Neuronal stem cell (in vitro differentiated cells): ENCODE measurements around the gene NT5C3A.

ENCODE experiments used
- DNase-seq: peaks from one replicate; pipeline ENCODE4 v3.0.0-alpha.2; 2013; ENCODE audit warnings: low spot score
- H2AFZ ChIP-seq: one replicate; pipeline ENCODE4 v1.6.1; 2013; ENCODE audit warnings: mild to moderate bottlenecking, low read length, inconsistent platforms
- H2AK5ac ChIP-seq: 2 replicates; pipeline ENCODE4 v1.6.1; 2013; ENCODE audit warnings: low read depth, mild to moderate bottlenecking, inconsistent platforms, low read length, moderate library complexity, mixed read lengths
- H2BK120ac ChIP-seq: 2 replicates; pipeline ENCODE4 v1.6.1; 2013; ENCODE audit warnings: low read depth, mild to moderate bottlenecking, inconsistent platforms, low read length, moderate library complexity, mixed read lengths
- H2BK12ac ChIP-seq: one replicate; pipeline ENCODE4 v1.6.1; 2013; ENCODE audit warnings: low read length, inconsistent platforms
- H2BK15ac ChIP-seq: 2 replicates; pipeline ENCODE4 v1.6.1; 2013; ENCODE audit warnings: mild to moderate bottlenecking, low read length, inconsistent platforms, mixed read lengths
- H2BK5ac ChIP-seq: one replicate; pipeline ENCODE4 v1.6.1; 2013; ENCODE audit warnings: inconsistent platforms, mild to moderate bottlenecking, low read length, moderate library complexity
- H3K14ac ChIP-seq: one replicate; pipeline ENCODE4 v1.6.1; 2013; ENCODE audit warnings: low read length, inconsistent platforms
- H3K18ac ChIP-seq: 2 replicates; pipeline ENCODE4 v1.6.1; 2013; ENCODE audit warnings: low read length, inconsistent platforms
- H3K23ac ChIP-seq: 2 replicates; pipeline ENCODE4 v1.6.1; 2013; ENCODE audit warnings: low read depth, mild to moderate bottlenecking, mixed read lengths, low read length, inconsistent platforms; ENCODE audit not compliant: poor library complexity
- H3K27ac ChIP-seq: replicated peaks from 3 replicates; pipeline ENCODE4 v1.5.1; 2013; ENCODE audit warnings: low read length, inconsistent platforms
- H3K27me3 ChIP-seq, 3 experiments: 2 replicates each; pipeline ENCODE4 v1.6.1; 2013; ENCODE audit warnings: low read length in 3 of 3, mild to moderate bottlenecking in 2 of 3, inconsistent platforms in 1 of 3, low read depth in 1 of 3, mixed read lengths in 1 of 3, moderate library complexity in 1 of 3; ENCODE audit not compliant: control insufficient read depth in 3 of 3, insufficient read depth in 3 of 3
- H3K36me3 ChIP-seq, 2 donors: replicated peaks in 1 of 2; 2 replicates each; pipeline ENCODE4 v1.6.1; 2013; ENCODE audit warnings: low read length in 2 of 2; ENCODE audit not compliant: control insufficient read depth in 2 of 2, insufficient read depth in 2 of 2
- H3K4ac ChIP-seq: 2 replicates; pipeline ENCODE4 v1.6.1; 2013; ENCODE audit warnings: inconsistent platforms, mild to moderate bottlenecking, low read length, moderate library complexity
- H3K4me1 ChIP-seq, 2 donors: 1 replicate in 1 of 2; 2 replicates in 1 of 2; pipeline ENCODE4 v1.6.1; 2013; ENCODE audit warnings: low read length in 2 of 2, low read depth in 1 of 2; ENCODE audit not compliant: control insufficient read depth in 2 of 2, insufficient read depth in 1 of 2
- H3K4me2 ChIP-seq: one replicate; pipeline ENCODE4 v1.6.1; 2013; ENCODE audit warnings: mild to moderate bottlenecking, low read length, inconsistent platforms; ENCODE audit not compliant: insufficient read depth, poor library complexity, severe bottlenecking
- H3K4me3 ChIP-seq, 2 donors: 2 replicates each; pipeline ENCODE4 v1.5.1; 2013; ENCODE audit warnings: low read length in 2 of 2, mild to moderate bottlenecking in 2 of 2, inconsistent platforms in 1 of 2, moderate library complexity in 1 of 2
- H3K79me1 ChIP-seq: one replicate; pipeline ENCODE4 v1.6.1; 2013; ENCODE audit warnings: low read depth, mild to moderate bottlenecking, inconsistent platforms, low read length, moderate library complexity
- H3K9ac ChIP-seq: one replicate; pipeline ENCODE4 v1.6.1; 2013; ENCODE audit warnings: mild to moderate bottlenecking, low read depth, low read length, inconsistent platforms; ENCODE audit not compliant: poor library complexity
- H3K9me3 ChIP-seq, 2 donors: replicated peaks in 1 of 2; 2 replicates each; pipeline versions ENCODE3 to v1.6.1; 2013; ENCODE audit warnings: low read length in 2 of 2, mild to moderate bottlenecking in 2 of 2, inconsistent platforms in 1 of 2, low read depth in 1 of 2, mixed read lengths in 1 of 2, moderate library complexity in 1 of 2; ENCODE audit not compliant: control insufficient read depth in 2 of 2, insufficient read depth in 1 of 2
- H4K8ac ChIP-seq: one replicate; pipeline ENCODE4 v1.6.1; 2013; ENCODE audit warnings: low read depth, mild to moderate bottlenecking, inconsistent platforms, low read length, moderate library complexity
- H4K91ac ChIP-seq: one replicate; pipeline ENCODE4 v1.6.1; 2013; ENCODE audit warnings: low read length, low read depth, mild to moderate bottlenecking, inconsistent platforms; ENCODE audit not compliant: poor library complexity
- WGBS, 2 donors: extraction: QIAGEN DNeasy Blood & Tissue Kit; methylation state at CpG; one replicate each; pipeline ENCODE4 v1.1.7; 2013; ENCODE audit warnings: missing lambda C conversion rate in 2 of 2, mixed read lengths in 1 of 2; ENCODE audit not compliant: insufficient read length in 2 of 2, insufficient replicate concordance in 1 of 2; ENCODE audit errors: extremely low coverage in 2 of 2; 5-methylcytosine and 5-hydroxymethylcytosine counted together

NT5C3A gene

GRCh38 chr7:33048704-33049103 lies 13.9 kb downstream of the NT5C3A start:
- no peak overlapping the region for H4K91ac ChIP-seq
- peaks cover 0 to 3% of the 10 kb centered on the region in 2 donors for H3K9me3 ChIP-seq
- H3K27me3 ChIP-seq = no peaks in the 10 kb centered on the region
- no peak overlapping the region for H3K4me3 ChIP-seq
- no peak overlapping the region for H2AFZ ChIP-seq
- H3K4me1 ChIP-seq = no peaks in the 10 kb centered on the region
- H3K14ac ChIP-seq = no peak overlapping the region
- no peak overlapping the region for H3K27ac ChIP-seq
- no peak overlapping the region for H2BK15ac ChIP-seq
- H3K4me2 ChIP-seq = no peak overlapping the region
- peaks cover 3% of the 10 kb centered on the region for H3K79me1 ChIP-seq
- no peak overlapping the region for H3K9ac ChIP-seq
- DNase-seq = no peak
- no peak overlapping the region for H2BK120ac ChIP-seq
- H3K18ac ChIP-seq = no peak overlapping the region
- H3K23ac ChIP-seq = no peak overlapping the region
- H2BK5ac ChIP-seq = no peak overlapping the region
- no CpG with 5 or more reads among the region's 1 CpG for WGBS, 2 donors
- H2AK5ac ChIP-seq = no peak overlapping the region
- H3K4ac ChIP-seq = no peak overlapping the region
- H2BK12ac ChIP-seq = no peak overlapping the region
- no peak overlapping the region for H4K8ac ChIP-seq
- H3K36me3 ChIP-seq = peaks cover 0 to 3% of the 10 kb centered on the region in 2 donors

- Histone ChIP-seq H3K4ac (no peak overlapping the region), H4K91ac (no peak overlapping the region), H4K8ac (no peak overlapping the region), H3K79me1 (peaks cover 3% of the 10 kb centered on the region), H3K27ac (no peak overlapping the region), H3K4me2 (no peak overlapping the region), H2BK5ac (no peak overlapping the region), H2BK15ac (no peak overlapping the region), H3K4me1 (no peaks in the 10 kb centered on the region), H3K18ac (no peak overlapping the region), H3K36me3 (peaks cover 0 to 3% of the 10 kb centered on the region in 2 donors), H2AK5ac (no peak overlapping the region), H3K27me3 (no peaks in the 10 kb centered on the region), H3K14ac (no peak overlapping the region), H2BK120ac (no peak overlapping the region), H2BK12ac (no peak overlapping the region), H3K9me3 (peaks cover 0 to 3% of the 10 kb centered on the region in 2 donors), H2AFZ (no peak overlapping the region), H3K9ac (no peak overlapping the region), H3K4me3 (no peak overlapping the region), H3K23ac (no peak overlapping the region)
- no CpG with 5 or more reads among the region's 3 CpGs for WGBS, 2 donors
- no peak for DNase-seq
These were observed 14.3 kb downstream of the NT5C3A start for GRCh38 chr7:33048257-33048656.

GRCh38 chr7:33044986-33045385 lies 17.6 kb downstream of the NT5C3A start:
- Histone ChIP-seq H3K79me1 (peaks cover 3% of the 10 kb centered on the region), H3K27me3 (no peaks in the 10 kb centered on the region), H3K4me2 (no peak overlapping the region), H3K18ac (no peak overlapping the region), H2AK5ac (no peak overlapping the region), H2BK12ac (no peak overlapping the region), H3K14ac (no peak overlapping the region), H2AFZ (no peak overlapping the region), H4K91ac (no peak overlapping the region), H2BK120ac (no peak overlapping the region), H3K36me3 (peaks cover 0 to 3% of the 10 kb centered on the region in 2 donors), H2BK5ac (no peak overlapping the region), H4K8ac (no peak overlapping the region), H3K9me3 (peaks cover 0 to 3% of the 10 kb centered on the region in 2 donors), H2BK15ac (no peak overlapping the region), H3K9ac (no peak overlapping the region), H3K4me1 (peaks cover 0 to 2% of the 10 kb centered on the region in 2 donors), H3K4me3 (no peak overlapping the region), H3K23ac (no peak overlapping the region), H3K4ac (no peak overlapping the region), H3K27ac (no peak overlapping the region)
- no CpG with 5 or more reads among the region's 2 CpGs for WGBS, 2 donors
- DNase-seq = no peak

- H3K27ac ChIP-seq = no peak overlapping the region
- WGBS, 2 donors = no CpG with 5 or more reads among the region's 3 CpGs
- no peak overlapping the region for H3K4me2 ChIP-seq
- H3K14ac ChIP-seq = no peak overlapping the region
- H4K91ac ChIP-seq = no peak overlapping the region
- H3K4ac ChIP-seq = no peak overlapping the region
- H3K18ac ChIP-seq = no peak overlapping the region
- H3K27me3 ChIP-seq = no peaks in the 10 kb centered on the region
- H3K9ac ChIP-seq = no peak overlapping the region
- H3K23ac ChIP-seq = no peak overlapping the region
- peaks cover 0 to 3% of the 10 kb centered on the region in 2 donors for H3K36me3 ChIP-seq
- H3K4me3 ChIP-seq = no peak overlapping the region
- H3K79me1 ChIP-seq = peaks cover 3% of the 10 kb centered on the region
- no peak overlapping the region for H2AK5ac ChIP-seq
- H4K8ac ChIP-seq = no peak overlapping the region
- H2BK12ac ChIP-seq = no peak overlapping the region
- no peak overlapping the region for H2BK15ac ChIP-seq
- peaks cover 0 to 3% of the 10 kb centered on the region in 2 donors for H3K9me3 ChIP-seq
- H2BK5ac ChIP-seq = no peak overlapping the region
- DNase-seq = no peak
- H3K4me1 ChIP-seq = peaks cover 0 to 2% of the 10 kb centered on the region in 2 donors
- no peak overlapping the region for H2AFZ ChIP-seq
- H2BK120ac ChIP-seq = no peak overlapping the region
These were observed 18.2 kb downstream of the NT5C3A start for GRCh38 chr7:33044401-33044718.
